PFSK-1 (cell line): ENCODE measurements around the gene ANKRD13A.

ENCODE experiments used
- REST ChIP-seq, 2 experiments: IDR thresholded peaks; 2 replicates each; pipeline versions ENCODE4 v1.6.1 to v1.8.0; 2011 to 2012; ENCODE audit warnings: low read depth in 2 of 2, low read length in 2 of 2, control low read depth in 1 of 2, inconsistent platforms in 1 of 2, mild to moderate bottlenecking in 1 of 2, moderate library complexity in 1 of 2; ENCODE audit not compliant: insufficient read depth in 1 of 2
- TAF1 ChIP-seq: IDR thresholded peaks from 2 replicates; pipeline ENCODE4 v1.6.1; 2012; ENCODE audit warnings: low read length, control low read depth, borderline replicate concordance; ENCODE audit not compliant: insufficient read depth

- TF ChIP-seq REST (IDR thresholded peaks at IDR 0.05; ENCODE audit: insufficient read depth in 1 of 2, low read depth in 2 of 2, low read length in 2 of 2) (no peak), TAF1 (no peak)
Observed at GRCh38 chr12:110050927-110051326, 51.7 kb downstream of the ANKRD13A start.
